Activated CD4-positive, alpha-beta T cell treated with anti-CD3 and anti-CD28 coated beads, Interleukin-2, amount 50 U/mL, for 48 hours (primary cell): Measurements from ENCODE around the gene TYMS.

Experiments
- DNase-seq, 2 experiments: peaks; one replicate each; pipeline ENCODE4 v3.0.0-alpha.2; 2020

TYMS gene

GRCh38 chr18:649341-649740, 8.1 kb upstream of the TYMS start:
- DNase-seq, result no peak

- no peak for DNase-seq
Observed at GRCh38 chr18:650428-650858, 7.0 kb upstream of the TYMS start.

GRCh38 chr18:652131-652530, 5.3 kb upstream of the TYMS start:
- DNase-seq, result no peak

- DNase-seq, result no peak
Observed at GRCh38 chr18:653512-653911, 3.9 kb upstream of the TYMS start.

GRCh38 chr18:654601-655000, 2.9 kb upstream of the TYMS start:
- DNase-seq, result no peak

- DNase-seq, result no peak
Observed at GRCh38 chr18:655445-655844, 2.0 kb upstream of the TYMS start.

- DNase-seq, result peak; percentile 85 to 88
Observed at GRCh38 chr18:658001-658946, 821 bp downstream of the TYMS start.

GRCh38 chr18:658947-659533, 1.6 kb downstream of the TYMS start:
- no peak for DNase-seq

GRCh38 chr18:659597-659996, 2.1 kb downstream of the TYMS start:
- DNase-seq, result no peak

GRCh38 chr18:662197-662596, 4.7 kb downstream of the TYMS start:
- DNase-seq, result no peak

- DNase-seq, result no peak
Observed at GRCh38 chr18:666177-666576, 8.7 kb downstream of the TYMS start.

- DNase-seq, result no peak
Observed at GRCh38 chr18:666628-667027, 9.2 kb downstream of the TYMS start.

- DNase-seq, result no peak
Observed at GRCh38 chr18:668260-668659, 10.8 kb downstream of the TYMS start.

- no peak for DNase-seq
Observed at GRCh38 chr18:669077-669476, 11.6 kb downstream of the TYMS start.

GRCh38 chr18:670522-670921, 13.1 kb downstream of the TYMS start:
- no peak for DNase-seq

- DNase-seq, result no peak
Observed at GRCh38 chr18:671405-671804, 14.0 kb downstream of the TYMS start.

- no peak for DNase-seq
Observed at GRCh38 chr18:673317-673716, 15.9 kb downstream of the TYMS start.

- no peak for DNase-seq
Observed at GRCh38 chr18:673769-674168, 16.3 kb downstream of the TYMS start.

GRCh38 chr18:675307-675706, 17.9 kb downstream of the TYMS start:
- no peak for DNase-seq

GRCh38 chr18:676069-676468, 18.6 kb downstream of the TYMS start:
- DNase-seq, result no peak

GRCh38 chr18:676736-677135, 19.3 kb downstream of the TYMS start:
- DNase-seq, result no peak

- no peak for DNase-seq
Observed at GRCh38 chr18:677145-677544, 19.7 kb downstream of the TYMS start.

GRCh38 chr18:677951-678381, 20.5 kb downstream of the TYMS start:
- DNase-seq, result no peak

- DNase-seq, result no peak
Observed at GRCh38 chr18:678482-679182, 21.2 kb downstream of the TYMS start.
